ENCODE data around the gene PDE4B.
"Not testable (repeated sequence)": the region's sequence is repeated elsewhere in the genome, so short reads cannot be mapped to it uniquely, and the experiment has no call there.

The PDE4B gene

GRCh38 chr1:65958561-65959350 is 166.1 kb downstream of the PDE4B start:
- Histone ChIP-seq H3K27ac (ENCODE audit: insufficient read depth, low read depth, low read length, poor library complexity, severe bottlenecking) (no peak overlapping the region), H3K9me3 (ENCODE audit: control insufficient read depth, low read length) (no peaks in the 10 kb centered on the region), H3K4me3 (ENCODE audit: insufficient read depth, low read depth, low read length) (no peak overlapping the region), H3K4me1 (ENCODE audit: control insufficient read depth, insufficient read depth, low read length) (peaks cover 4% of the 10 kb centered on the region), H3K36me3 (ENCODE audit: control insufficient read depth, insufficient read depth, low read length) (no peaks in the 10 kb centered on the region), H3K27me3 (ENCODE audit: control insufficient read depth, insufficient read depth, low read length, poor library complexity, severe bottlenecking) (no peaks in the 10 kb centered on the region)
- WGBS, 2 experiments = 0% methylated on average over 1 of the region's 12 CpGs; no CpG with 5 or more reads in 1 of the 2 experiments

- H3K9me3 ChIP-seq (ENCODE audit: control insufficient read depth, low read length) = no peaks in the 10 kb centered on the region
- H3K4me1 ChIP-seq (ENCODE audit: control insufficient read depth, insufficient read depth, low read length) = peaks cover 4% of the 10 kb centered on the region
- no peak overlapping the region for H3K27ac ChIP-seq (ENCODE audit: insufficient read depth, low read depth, low read length, poor library complexity, severe bottlenecking)
- no peaks in the 10 kb centered on the region for H3K27me3 ChIP-seq (ENCODE audit: control insufficient read depth, insufficient read depth, low read length, poor library complexity, severe bottlenecking)
- WGBS, 2 experiments = 95% methylated on average over 7 of the region's 7 CpGs
- H3K4me3 ChIP-seq (ENCODE audit: insufficient read depth, low read depth, low read length) = no peak overlapping the region
- no peaks in the 10 kb centered on the region for H3K36me3 ChIP-seq (ENCODE audit: control insufficient read depth, insufficient read depth, low read length)
Observed at GRCh38 chr1:65959896-65960567, 167.3 kb downstream of the PDE4B start.

GRCh38 chr1:65963156-65963888 is 170.6 kb downstream of the PDE4B start:
- H3K4me3 ChIP-seq (ENCODE audit: insufficient read depth, low read depth, low read length) = no peak overlapping the region
- 83 to 87% methylated on average over 6 of the region's 6 CpGs for WGBS, 2 experiments

GRCh38 chr1:65964123-65964522 is 171.4 kb downstream of the PDE4B start:
- no peaks in the 10 kb centered on the region for H3K27me3 ChIP-seq (ENCODE audit: control insufficient read depth, insufficient read depth, low read length, poor library complexity, severe bottlenecking)
- H3K4me3 ChIP-seq (ENCODE audit: insufficient read depth, low read depth, low read length) = no peak overlapping the region
- no peaks in the 10 kb centered on the region for H3K9me3 ChIP-seq (ENCODE audit: control insufficient read depth, low read length)
- H3K36me3 ChIP-seq (ENCODE audit: control insufficient read depth, insufficient read depth, low read length) = no peaks in the 10 kb centered on the region
- no peak overlapping the region for H3K27ac ChIP-seq (ENCODE audit: insufficient read depth, low read depth, low read length, poor library complexity, severe bottlenecking)
- 83 to 95% methylated on average over 2 of the region's 2 CpGs for WGBS, 2 experiments
- peaks cover 4% of the 10 kb centered on the region for H3K4me1 ChIP-seq (ENCODE audit: control insufficient read depth, insufficient read depth, low read length)

More at GRCh38 chr1:65963156-65963888, 170.6 kb downstream of the PDE4B start:
- Histone ChIP-seq H3K36me3 (ENCODE audit: control insufficient read depth, insufficient read depth, low read length) (no peaks in the 10 kb centered on the region), H3K27ac (ENCODE audit: insufficient read depth, low read depth, low read length, poor library complexity, severe bottlenecking) (no peak overlapping the region), H3K9me3 (ENCODE audit: control insufficient read depth, low read length) (no peaks in the 10 kb centered on the region), H3K4me1 (ENCODE audit: control insufficient read depth, insufficient read depth, low read length) (peaks cover 4% of the 10 kb centered on the region), H3K27me3 (ENCODE audit: control insufficient read depth, insufficient read depth, low read length, poor library complexity, severe bottlenecking) (no peaks in the 10 kb centered on the region)

- Histone ChIP-seq H3K4me3 (ENCODE audit: insufficient read depth, low read depth, low read length) (no peak overlapping the region), H3K9me3 (ENCODE audit: control insufficient read depth, low read length) (no peaks in the 10 kb centered on the region), H3K27me3 (ENCODE audit: control insufficient read depth, insufficient read depth, low read length, poor library complexity, severe bottlenecking) (no peaks in the 10 kb centered on the region), H3K27ac (ENCODE audit: insufficient read depth, low read depth, low read length, poor library complexity, severe bottlenecking) (no peak overlapping the region), H3K4me1 (ENCODE audit: control insufficient read depth, insufficient read depth, low read length) (peaks cover 4% of the 10 kb centered on the region), H3K36me3 (ENCODE audit: control insufficient read depth, insufficient read depth, low read length) (no peaks in the 10 kb centered on the region)
- 95% methylated on average over 5 to 6 of the region's 6 CpGs for WGBS, 2 experiments
Observed at GRCh38 chr1:65965112-65965996, 172.7 kb downstream of the PDE4B start.

GRCh38 chr1:65967492-65967891 is 174.8 kb downstream of the PDE4B start:
- WGBS, 2 experiments = 91 to 94% methylated on average over 3 to 4 of the region's 4 CpGs
- not testable (repeated sequence) for H3K9me3 ChIP-seq (ENCODE audit: control insufficient read depth, low read length)

GRCh38 chr1:65971547-65971946 is 178.9 kb downstream of the PDE4B start:
- Histone ChIP-seq H3K36me3 (ENCODE audit: control insufficient read depth, insufficient read depth, low read length) (no peaks in the 10 kb centered on the region), H3K4me1 (ENCODE audit: control insufficient read depth, insufficient read depth, low read length) (no peaks in the 10 kb centered on the region), H3K4me3 (ENCODE audit: insufficient read depth, low read depth, low read length) (no peak overlapping the region), H3K27ac (ENCODE audit: insufficient read depth, low read depth, low read length, poor library complexity, severe bottlenecking) (no peak overlapping the region), H3K27me3 (ENCODE audit: control insufficient read depth, insufficient read depth, low read length, poor library complexity, severe bottlenecking) (no peaks in the 10 kb centered on the region), H3K9me3 (ENCODE audit: control insufficient read depth, low read length) (no peaks in the 10 kb centered on the region)
- WGBS, 2 experiments = 85 to 97% methylated on average over 1 to 2 of the region's 2 CpGs

More at GRCh38 chr1:65967492-65967891, 174.8 kb downstream of the PDE4B start:
- H3K4me3 ChIP-seq (ENCODE audit: insufficient read depth, low read depth, low read length); H3K36me3 ChIP-seq (ENCODE audit: control insufficient read depth, insufficient read depth, low read length); H3K27ac ChIP-seq (ENCODE audit: insufficient read depth, low read depth, low read length, poor library complexity, severe bottlenecking); H3K4me1 ChIP-seq (ENCODE audit: control insufficient read depth, insufficient read depth, low read length); H3K27me3 ChIP-seq (ENCODE audit: control insufficient read depth, insufficient read depth, low read length, poor library complexity, severe bottlenecking): not testable (repeated sequence)

GRCh38 chr1:65975708-65976107 is 183.0 kb downstream of the PDE4B start:
- no peak overlapping the region for H3K27ac ChIP-seq (ENCODE audit: insufficient read depth, low read depth, low read length, poor library complexity, severe bottlenecking)
- WGBS, 2 experiments = 87 to 91% methylated on average over 1 of the region's 1 CpG
- no peaks in the 10 kb centered on the region for H3K27me3 ChIP-seq (ENCODE audit: control insufficient read depth, insufficient read depth, low read length, poor library complexity, severe bottlenecking)
- no peaks in the 10 kb centered on the region for H3K36me3 ChIP-seq (ENCODE audit: control insufficient read depth, insufficient read depth, low read length)
- no peaks in the 10 kb centered on the region for H3K9me3 ChIP-seq (ENCODE audit: control insufficient read depth, low read length)
- H3K4me1 ChIP-seq (ENCODE audit: control insufficient read depth, insufficient read depth, low read length) = no peaks in the 10 kb centered on the region
- H3K4me3 ChIP-seq (ENCODE audit: insufficient read depth, low read depth, low read length) = no peak overlapping the region

- H3K27ac ChIP-seq (ENCODE audit: insufficient read depth, low read depth, low read length, poor library complexity, severe bottlenecking) = no peak overlapping the region
- no peak overlapping the region for H3K4me3 ChIP-seq (ENCODE audit: insufficient read depth, low read depth, low read length)
- WGBS, 2 experiments = 87 to 89% methylated on average over 7 of the region's 7 CpGs
Observed at GRCh38 chr1:65979136-65980044, 186.7 kb downstream of the PDE4B start.

More at GRCh38 chr1:65979136-65980044, 186.7 kb downstream of the PDE4B start:
- no peaks in the 10 kb centered on the region for H3K36me3 ChIP-seq (ENCODE audit: control insufficient read depth, insufficient read depth, low read length)
- no peaks in the 10 kb centered on the region for H3K27me3 ChIP-seq (ENCODE audit: control insufficient read depth, insufficient read depth, low read length, poor library complexity, severe bottlenecking)
- H3K4me1 ChIP-seq (ENCODE audit: control insufficient read depth, insufficient read depth, low read length) = no peaks in the 10 kb centered on the region
- H3K9me3 ChIP-seq (ENCODE audit: control insufficient read depth, low read length) = no peaks in the 10 kb centered on the region
